GOT3 (cell line): ENCODE measurements around the gene SLC22A15.
"Not testable (repeated sequence)": the region's sequence is repeated elsewhere in the genome, so short reads cannot be mapped to it uniquely, and the experiment has no call there.

ENCODE experiments used
- DNase-seq: peaks from one replicate; lab custom pipeline; 2025; ENCODE audit warnings: mixed read lengths; lab: John Stamatoyannopoulos, UW

Gene SLC22A15

GRCh38 chr1:115976062-115976920, at the start of gene SLC22A15:
TSS of gene SLC22A15 (plus strand) at chr1:115976513. CDS start at chr1:115976628, 115 bp downstream.
- DNase-seq, result no peak

GRCh38 chr1:115927971-115928370, 48.3 kb upstream of the SLC22A15 start:
- no peak for DNase-seq

GRCh38 chr1:115929881-115930280, 46.4 kb upstream of the SLC22A15 start:
- no peak for DNase-seq

DNA sequence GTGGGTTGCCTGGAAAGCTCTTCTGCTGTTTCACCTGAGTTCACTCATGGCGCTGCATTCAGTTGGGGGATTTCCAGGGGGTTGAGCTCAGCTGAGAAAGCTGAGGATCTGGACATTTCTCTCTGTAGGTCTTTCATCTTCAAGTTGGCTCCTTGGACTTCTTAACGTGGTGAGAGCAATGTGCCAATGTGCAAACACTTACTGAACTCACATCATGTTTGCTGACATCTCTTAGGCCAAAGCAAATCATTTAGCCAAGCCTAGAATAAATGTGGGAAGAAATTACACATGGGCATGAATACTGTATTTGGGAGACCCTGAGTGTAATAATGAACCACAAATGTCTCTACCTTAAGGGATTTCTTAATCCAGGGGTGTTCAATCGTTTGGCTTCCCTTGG, 42.7 kb upstream of the SLC22A15 start:
- DNase-seq, result no peak

- DNase-seq, result no peak
Measured at GRCh38 chr1:115939455-115939854, 36.9 kb upstream of the SLC22A15 start.

DNA sequence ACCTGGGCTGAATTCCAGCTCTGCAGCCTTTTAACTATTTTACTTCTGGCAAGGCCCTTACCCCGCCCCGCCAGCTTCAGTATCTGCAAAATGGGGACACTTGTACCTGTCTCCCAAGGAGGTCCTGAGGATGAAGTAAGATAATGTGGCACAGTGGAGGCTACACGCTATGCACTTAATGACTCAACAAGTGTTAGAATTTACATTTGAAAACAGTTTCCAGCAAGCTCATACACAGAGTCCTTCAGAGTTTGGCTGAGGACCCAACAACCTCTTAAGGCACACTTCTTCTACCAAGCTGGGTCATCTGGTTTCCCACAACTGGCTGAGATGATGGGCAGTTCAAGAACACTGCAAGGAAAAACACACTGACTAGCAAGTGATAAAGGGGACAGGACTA, 30.2 kb upstream of the SLC22A15 start:
- DNase-seq, result no peak

DNA sequence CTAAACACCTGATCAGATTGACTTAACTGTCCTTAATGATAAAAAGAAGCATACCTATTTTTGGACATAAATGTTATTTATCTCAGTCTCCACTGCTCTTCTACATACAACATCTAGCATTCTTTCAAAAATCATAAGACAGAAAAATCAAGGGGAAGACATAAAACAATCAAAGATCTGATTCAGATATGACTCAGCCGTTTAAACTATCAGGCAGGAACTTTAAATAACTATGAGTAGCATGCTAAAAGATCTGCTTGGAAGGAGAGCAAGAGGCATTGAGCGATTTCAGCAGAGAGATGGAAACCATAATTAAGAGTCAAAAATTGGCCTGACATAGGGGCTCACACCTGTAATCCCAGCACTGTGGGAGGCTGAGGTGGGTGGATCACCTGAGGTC, 27.2 kb upstream of the SLC22A15 start:
- no peak for DNase-seq

DNA sequence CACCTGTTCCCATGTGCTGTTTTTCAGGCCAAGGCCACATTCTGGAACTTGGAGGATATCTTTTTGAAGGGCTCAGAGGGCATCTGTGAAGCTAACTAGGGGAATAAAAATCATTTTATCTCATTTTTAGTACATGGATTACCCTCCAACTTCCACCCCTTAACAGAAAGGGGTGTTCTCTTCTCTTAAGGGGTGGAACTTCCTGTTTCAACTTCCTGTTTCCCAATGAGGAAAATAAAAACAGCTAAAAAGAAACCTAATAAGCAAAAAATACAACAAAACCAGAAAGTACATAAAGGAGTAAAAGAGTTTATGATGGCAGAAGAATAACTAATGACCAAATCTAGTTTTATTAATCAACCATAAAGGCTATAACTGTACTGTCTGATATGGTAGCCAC, 24.8 kb upstream of the SLC22A15 start:
- DNase-seq, result no peak

DNA sequence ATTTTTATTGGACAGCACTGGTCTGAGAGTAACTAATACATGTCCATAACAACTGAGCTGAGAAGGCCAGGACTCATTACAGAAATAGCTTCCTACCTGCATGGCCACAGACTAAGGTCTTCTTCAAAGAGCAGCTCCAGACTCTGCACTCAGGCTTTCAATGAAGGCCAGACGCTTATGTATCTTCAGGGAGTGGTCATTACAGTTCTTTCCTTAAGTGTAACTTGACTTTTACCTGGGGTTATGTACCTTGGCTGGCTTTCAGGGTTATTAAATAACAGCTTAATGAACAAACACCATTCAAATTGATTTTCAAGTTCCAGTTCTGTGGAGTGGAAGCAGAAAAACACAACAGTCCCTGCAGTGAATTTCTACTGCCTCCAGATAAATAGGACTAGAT, 23.8 kb upstream of the SLC22A15 start:
- no peak for DNase-seq

GRCh38 chr1:115953180-115953579, 23.1 kb upstream of the SLC22A15 start:
- DNase-seq, result no peak

DNA sequence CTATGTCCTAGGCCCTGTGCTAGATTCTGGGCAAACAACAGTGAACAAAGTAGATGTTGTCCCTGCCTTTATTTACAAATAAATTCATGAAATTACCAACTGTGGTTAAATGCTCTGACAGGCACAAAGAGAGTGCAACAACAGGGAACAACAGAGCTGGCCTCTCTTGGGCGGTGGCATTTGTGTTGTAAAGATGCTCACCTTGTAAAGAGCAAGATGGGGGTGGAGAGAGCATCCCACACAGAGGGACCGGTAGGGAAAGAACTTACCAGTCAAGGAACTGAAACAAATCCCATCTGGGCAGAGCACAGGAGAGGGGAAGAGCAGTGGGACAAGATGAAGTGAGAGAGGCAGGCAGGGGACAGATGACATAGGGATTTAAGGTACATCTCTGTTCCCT, 21.6 kb upstream of the SLC22A15 start:
- no peak for DNase-seq

GRCh38 chr1:115955228-115955627, 21.1 kb upstream of the SLC22A15 start:
- no peak for DNase-seq

- no peak for DNase-seq
Measured at GRCh38 chr1:115958866-115959265, 17.4 kb upstream of the SLC22A15 start.

DNA sequence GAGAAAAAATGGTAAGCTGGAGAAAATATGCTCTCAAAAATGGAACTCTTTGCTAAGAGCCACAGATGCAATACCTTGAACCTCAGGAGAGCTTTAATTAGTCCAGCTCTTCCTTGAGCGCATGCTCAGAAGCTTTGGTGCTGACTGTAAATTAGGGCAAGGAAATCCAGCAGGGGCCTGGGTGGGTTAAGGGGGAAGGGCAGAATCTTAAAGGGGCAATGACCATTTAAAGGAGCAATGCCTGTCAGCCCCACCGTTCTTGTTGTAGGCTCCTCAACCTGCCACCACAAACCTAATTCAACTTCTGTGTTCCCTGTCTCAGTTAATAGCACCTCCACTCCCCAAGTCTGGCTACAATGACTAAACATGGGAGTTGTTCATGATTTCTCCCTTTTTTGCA, 6.8 kb upstream of the SLC22A15 start:
- DNase-seq, result no peak

- DNase-seq, result not testable (repeated sequence)
Measured at GRCh38 chr1:115971778-115972177, 4.5 kb upstream of the SLC22A15 start.

DNA sequence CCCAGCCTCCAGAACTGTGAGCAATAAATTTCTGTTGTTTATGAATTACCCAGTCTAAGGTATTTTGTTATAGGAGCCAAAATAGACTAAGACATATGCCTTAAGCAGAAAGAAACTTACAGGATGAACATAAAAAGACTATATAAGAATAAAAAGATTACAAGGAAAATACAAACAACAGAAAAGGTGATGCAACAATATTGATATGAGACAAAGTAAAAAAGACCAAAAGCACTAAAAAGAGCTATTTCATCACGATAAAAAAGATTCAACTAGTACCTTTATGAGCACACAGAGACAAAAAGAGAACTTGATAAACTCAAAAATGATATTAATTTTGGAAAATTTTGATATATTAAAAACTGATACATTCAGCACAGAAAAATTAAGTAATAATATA, 3.2 kb upstream of the SLC22A15 start:
- no peak for DNase-seq

GRCh38 chr1:115975569-115976061, 698 bp upstream of the SLC22A15 start:
- DNase-seq, result no peak

DNA sequence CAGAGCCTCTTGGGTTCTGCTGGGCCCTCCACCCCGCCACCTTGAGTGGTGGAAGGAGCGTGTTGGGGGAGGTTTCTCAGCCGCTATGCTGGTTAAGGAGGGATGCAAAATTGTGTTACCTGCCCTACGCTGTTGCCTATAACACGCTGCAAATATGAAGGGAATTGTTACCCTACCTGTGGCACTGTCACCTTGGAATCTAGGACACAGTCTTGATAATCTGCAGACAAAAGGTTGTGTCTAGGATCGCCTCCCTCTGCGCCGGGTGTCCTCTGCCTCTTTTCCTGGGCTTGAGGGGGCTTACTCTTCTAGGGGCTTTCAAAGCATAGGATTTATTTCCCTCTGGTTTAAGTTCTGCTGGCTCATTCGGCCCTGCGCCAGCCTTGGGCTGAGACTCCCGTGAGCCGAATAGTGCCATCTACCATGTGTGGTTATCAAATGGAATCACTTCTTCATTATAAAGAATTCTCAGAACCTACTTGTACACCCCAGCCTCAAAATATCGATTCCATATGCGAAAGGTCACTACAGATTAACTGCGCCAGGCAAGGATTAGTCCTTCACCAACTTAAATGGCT, 697 bp downstream of the SLC22A15 start:
- no peak for DNase-seq

DNA sequence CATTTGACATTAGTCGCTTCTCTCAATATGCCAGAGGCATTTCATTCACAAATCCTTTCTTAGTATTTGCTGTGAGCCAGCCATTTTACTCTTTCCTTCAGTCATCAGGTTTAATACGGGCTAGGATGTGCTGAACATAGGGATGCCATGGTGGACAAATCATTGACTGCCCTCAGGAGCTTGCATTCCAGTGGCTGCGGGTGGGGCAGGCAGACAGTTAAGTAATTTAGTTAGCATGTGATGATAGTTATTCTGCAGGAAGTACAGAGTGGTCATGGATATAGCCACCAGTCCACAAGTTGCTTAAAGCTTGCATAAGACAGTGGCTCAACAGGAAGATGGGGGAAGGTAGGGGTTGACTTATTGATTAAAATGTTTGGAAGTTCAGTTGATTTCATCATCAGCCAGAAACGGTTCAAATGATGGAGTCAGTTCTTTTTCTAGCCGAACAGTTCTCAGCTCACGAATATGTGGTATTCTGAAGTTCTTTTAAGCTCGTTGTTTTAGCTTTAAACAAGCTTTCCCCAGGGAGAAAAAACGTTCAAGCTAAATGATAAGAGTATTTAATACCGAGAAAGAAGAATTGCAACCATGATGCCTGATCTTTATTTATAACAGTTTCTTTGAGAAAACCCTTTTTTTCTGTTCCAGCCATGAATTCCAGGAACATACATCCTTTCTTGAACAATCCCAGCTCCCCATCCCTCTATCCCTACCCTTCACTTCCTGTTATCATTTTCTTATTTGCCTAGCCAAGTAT, 1.4 kb downstream of the SLC22A15 start:
- DNase-seq, result no peak

- no peak for DNase-seq
Measured at GRCh38 chr1:115978292-115978941, 2.1 kb downstream of the SLC22A15 start.

GRCh38 chr1:115980156-115980555, 3.8 kb downstream of the SLC22A15 start:
- no peak for DNase-seq
